K562 (cell line): ENCODE data around the gene ANKMY1. TPM values are rescaled to one million over a fixed set of nuclear protein-coding genes. Genes with fewer than 3 reads are reported as not detected.
A peak's percentile ranks its signal among the peaks of the same experiment; 100 is the strongest.

Experiments used
- ATAC-seq: fragments of 200-7000 bp; cut with Tn5 transposase; 3 replicates; pipeline ENCODE4 v1.9.1; 2020; ENCODE audit warnings: moderate library complexity
- BruUV-seq: library from RNA; stranded (reverse); fragments of 400-500 nt; replicated peaks from 2 replicates; lab custom pipeline; 2021; lab: Mats Ljungman, UMichigan
- CTCF ChIA-PET: fragments of 300-600 bp; formaldehyde crosslinking; extraction: SDS; loops from one replicate; lab custom pipeline; 2021; ENCODE audit warnings: low intra/inter-chr PET ratio; lab: Yijun Ruan, JAX
- POLR2A ChIA-PET: fragments of 300-600, 350-650 bp; sonication (Branson Sonifier 250); formaldehyde crosslinking; extraction: SDS; loops from one replicate; lab custom pipeline; 2021; ENCODE audit warnings: antibody characterized with exemption, inconsistent platforms; lab: Yijun Ruan, JAX
- DNase-seq, 4 experiments: peaks; one replicate each; pipeline versions ENCODE4 v3.0.0 to v3.0.0-alpha.2; 2011 to 2018; ENCODE audit warnings: low spot score in 3 of 4, mixed read lengths in 3 of 4; ENCODE audit errors: extremely low read depth in 1 of 4
- FAIRE-seq: peaks from 2 replicates; lab custom pipeline; 2011; peaks lifted over from hg19 to GRCh38; lab: Jason Lieb, UNC
- H2AFZ ChIP-seq: 2 replicates; pipeline ENCODE4 v1.6.0; 2011; ENCODE audit warnings: low read depth, low read length, control low read depth, inconsistent platforms
- H3K27ac ChIP-seq: fragments of 200-600 bp; 3 replicates; pipeline ENCODE4 v1.8.0; 2011; ENCODE audit warnings: low read depth, mild to moderate bottlenecking, control low read depth, inconsistent platforms, low read length, moderate library complexity, mixed read lengths; ENCODE audit errors: extremely low read depth
- H3K27me3 ChIP-seq, 2 experiments: fragments of 300-600 bp in 1 of 2; 2 replicates in 1 of 2; 3 replicates in 1 of 2; pipeline versions ENCODE4 v1.6.0 to v1.8.0; 2011; ENCODE audit warnings: inconsistent platforms in 2 of 2, low read length in 2 of 2, mild to moderate bottlenecking in 1 of 2, mixed read lengths in 1 of 2, moderate library complexity in 1 of 2; ENCODE audit not compliant: control insufficient read depth in 2 of 2, insufficient read depth in 2 of 2
- H3K36me3 ChIP-seq: fragments of 300-600 bp; 3 replicates; pipeline ENCODE4 v1.8.0; 2011; ENCODE audit warnings: mild to moderate bottlenecking, low read length, inconsistent platforms; ENCODE audit not compliant: control insufficient read depth, insufficient read depth
- H3K4me1 ChIP-seq, 2 experiments: fragments of 200-600 bp in 1 of 2; replicated peaks in 1 of 2; 2 replicates in 1 of 2; 3 replicates in 1 of 2; pipeline versions ENCODE4 v1.5.1 to v1.8.0; 2011; ENCODE audit warnings: inconsistent platforms in 2 of 2, low read length in 2 of 2, mild to moderate bottlenecking in 1 of 2, mixed read lengths in 1 of 2, moderate library complexity in 1 of 2; ENCODE audit not compliant: control insufficient read depth in 2 of 2, insufficient read depth in 2 of 2
- H3K4me2 ChIP-seq: 2 replicates; pipeline ENCODE4 v1.6.1; 2011; ENCODE audit warnings: low read length, control low read depth, inconsistent platforms, mixed read lengths; ENCODE audit not compliant: insufficient read depth
- H3K4me3 ChIP-seq: fragments of 200-600 bp; sonication (generic), shearing (Covaris generic); 2 replicates; pipeline ENCODE4 v1.5.1; 2016; ENCODE audit warnings: control low read depth, inconsistent platforms
- H3K79me2 ChIP-seq: fragments of 200-600 bp; 3 replicates; pipeline ENCODE4 v1.8.0; 2011; ENCODE audit warnings: low read length, inconsistent platforms; ENCODE audit not compliant: control insufficient read depth, insufficient read depth
- H3K9ac ChIP-seq, 2 experiments: 2 replicates each; pipeline versions ENCODE4 v1.6.0 to v1.6.1; 2011; ENCODE audit warnings: low read depth in 2 of 2, low read length in 2 of 2, control low read depth in 1 of 2, inconsistent platforms in 1 of 2, mild to moderate bottlenecking in 1 of 2, mixed read lengths in 1 of 2; ENCODE audit not compliant: insufficient read depth in 1 of 2
- H3K9me1 ChIP-seq: one replicate; pipeline ENCODE4 v1.6.0; 2011; ENCODE audit warnings: inconsistent platforms, mild to moderate bottlenecking, low read length, moderate library complexity; ENCODE audit not compliant: control insufficient read depth, insufficient read depth
- H3K9me3 ChIP-seq: replicated peaks from 2 replicates; pipeline ENCODE4 v1.5.1; 2011; ENCODE audit warnings: low read depth, low read length, inconsistent platforms; ENCODE audit not compliant: control insufficient read depth, insufficient read depth
- H4K20me1 ChIP-seq: replicated peaks from 2 replicates; pipeline ENCODE4 v1.6.1; 2011; ENCODE audit warnings: low read length, inconsistent platforms, mixed read lengths; ENCODE audit not compliant: control insufficient read depth, insufficient read depth
- ARNT ChIP-seq, 2 experiments: fragments of 450-650 bp; IDR thresholded peaks; 2 replicates each; pipeline ENCODE4 v1.6.1; 2016; ENCODE audit warnings: mild to moderate bottlenecking in 1 of 2
- BRCA1 ChIP-seq, 2 experiments: fragments of 450-650 bp in 1 of 2; sonication (generic) in 1 of 2; formaldehyde crosslinking in 1 of 2; IDR thresholded peaks; 2 replicates each; pipeline versions ENCODE4 v1.5.0 to v1.6.1; 2017 to 2020; ENCODE audit warnings: mild to moderate bottlenecking in 1 of 2, missing genetic modification reagents in 1 of 2
- CBX8 ChIP-seq: fragments of 200-600 bp; sonication (generic); IDR thresholded peaks from 2 replicates; pipeline ENCODE4 v1.6.1; 2012; ENCODE audit warnings: borderline replicate concordance, mixed run types, low read depth, mild to moderate bottlenecking, moderate library complexity, mixed read lengths, low read length, control low read depth, inconsistent platforms; ENCODE audit not compliant: poor library complexity, severe bottlenecking; ENCODE audit errors: extremely low read depth
- DACH1 ChIP-seq: fragments of 450-650 bp; IDR thresholded peaks from 2 replicates; pipeline ENCODE4 v1.6.1; 2018; ENCODE audit not compliant: partially characterized antibody
- ESRRB ChIP-seq: fragments of 250-450 bp; sonication (Bioruptor Pico); IDR thresholded peaks from 2 replicates; pipeline ENCODE4 v1.5.0; 2020; ENCODE audit warnings: mild to moderate bottlenecking, moderate library complexity, borderline replicate concordance
- NCOA6 ChIP-seq: fragments of 450-650 bp; IDR thresholded peaks from 2 replicates; pipeline ENCODE4 v1.6.1; 2017; ENCODE audit warnings: mild to moderate bottlenecking
- NONO ChIP-seq, 2 experiments: fragments of 200-400 bp in 1 of 2; fragments of 450-650 bp in 1 of 2; formaldehyde crosslinking in 1 of 2; IDR thresholded peaks; 2 replicates each; pipeline ENCODE4 v1.6.1; 2017; ENCODE audit warnings: low read depth in 2 of 2, mild to moderate bottlenecking in 2 of 2, moderate library complexity in 2 of 2, low read length in 1 of 2
- NR1H2 ChIP-seq: sonication (generic); formaldehyde crosslinking; IDR thresholded peaks from 2 replicates; pipeline ENCODE4 v1.4.0; 2020; ENCODE audit warnings: mild to moderate bottlenecking, missing genetic modification reagents
- RFX5 ChIP-seq: IDR thresholded peaks from 2 replicates; pipeline ENCODE4 v1.6.1; 2011; ENCODE audit warnings: low read depth, mild to moderate bottlenecking, improper control_type of control experiment, low read length
- SIN3A ChIP-seq, 2 experiments: fragments of 150-350 bp in 1 of 2; IDR thresholded peaks; 2 replicates each; pipeline ENCODE4 v1.6.1; 2011 to 2016; ENCODE audit warnings: borderline replicate concordance in 2 of 2, low read depth in 2 of 2, low read length in 2 of 2, mild to moderate bottlenecking in 2 of 2, moderate library complexity in 2 of 2; ENCODE audit not compliant: control insufficient read depth in 1 of 2
- SMARCA4 ChIP-seq: fragments of 450-650 bp; IDR thresholded peaks from 2 replicates; pipeline ENCODE4 v1.6.1; 2016
- XRCC5 ChIP-seq: fragments of 200-400 bp; formaldehyde crosslinking; IDR thresholded peaks from 2 replicates; pipeline ENCODE4 v1.6.1; 2017; ENCODE audit warnings: low read depth, mild to moderate bottlenecking, low read length
- ZBED1 ChIP-seq: IDR thresholded peaks from 2 replicates; pipeline ENCODE4 v1.6.1; 2014
- ZBTB1 ChIP-seq: sonication (generic); formaldehyde crosslinking; IDR thresholded peaks from 2 replicates; pipeline ENCODE4 v1.8.1; 2023; ENCODE audit warnings: missing genetic modification reagents, low read depth, mild to moderate bottlenecking, borderline replicate concordance
- ZFP30 ChIP-seq: fragments of 250-450 bp; sonication (Bioruptor Pico); IDR thresholded peaks from 2 replicates; pipeline ENCODE4 v1.8.0; 2022; ENCODE audit warnings: moderate library complexity, mild to moderate bottlenecking, inconsistent platforms, borderline replicate concordance
- ZNF444 ChIP-seq: fragments of 250-450 bp; sonication (Bioruptor Pico); IDR thresholded peaks from 2 replicates; pipeline ENCODE4 v1.4.0; 2020; ENCODE audit warnings: mild to moderate bottlenecking, moderate library complexity
- whole genome bisulfite sequencing: fragments of 100-300 bp; shearing (Covaris generic); methylation state at CpG from one replicate; pipeline ENCODE4 v1.1.6; 2016; ENCODE audit warnings: low coverage, mixed read lengths; ENCODE audit not compliant: insufficient coverage; ENCODE audit errors: missing lambda C conversion rate; 5-methylcytosine and 5-hydroxymethylcytosine counted together
- in situ Hi-C: fragments of 300-500 bp; cut with MboI; formaldehyde crosslinking; loops from 4 replicates; pipeline ENCODE4 v1.15.0; 2018; ENCODE audit warnings: inconsistent platforms, mixed read lengths
- intact Hi-C: fragments of 100-400 bp; cut with micrococcal nuclease; formaldehyde crosslinking; loops from 2 replicates; pipeline ENCODE4 v1.14.2; 2022
- polyA plus RNA-seq, 8 experiments: library from polyadenylated mRNA; depleted of rRNA in 4 of 8; stranded (reverse) in 5 of 8; unstranded in 3 of 8; fragments of >200 nt; fragmentation: Nextera tagmentation in 2 of 8; fragmentation: Illumina TruSeq in 1 of 8; extraction: Ambion mirVana in 2 of 8; extraction: Trizol in 1 of 8; gene quantifications; 2 replicates each; pipeline versions ENCODE4 v1.2.1 to v1.2.3, GENCODE V29; 2011 to 2014; ENCODE audit warnings: inconsistent platforms in 1 of 8, missing spikeins in 1 of 8
- total RNA-seq, 7 experiments: library from RNA; depleted of rRNA in 6 of 7; stranded (reverse); fragments of >200 nt in 6 of 7; fragmentation: Illumina TruSeq in 2 of 7; extraction: Trizol in 2 of 7; gene quantifications; 2 replicates each; pipeline versions ENCODE4 v1.2.1 to v1.2.3, GENCODE V29; 2011 to 2021; ENCODE audit warnings: low replicate concordance in 1 of 7
- TF ChIP-seq, protein P1 (sequence below): sonication (generic); formaldehyde crosslinking; IDR thresholded peaks from 2 replicates; pipeline ENCODE4 v1.8.0; 2022; ENCODE audit warnings: mild to moderate bottlenecking, missing genetic modification reagents
- TF ChIP-seq, protein P2 (sequence below): sonication (generic); formaldehyde crosslinking; IDR thresholded peaks from 2 replicates; pipeline ENCODE4 v1.8.0; 2022; ENCODE audit warnings: mild to moderate bottlenecking, low read depth, missing genetic modification reagents
- TF ChIP-seq, protein P3 (sequence below): IDR thresholded peaks from 2 replicates; pipeline ENCODE4 v1.6.1; 2016; ENCODE audit warnings: missing genetic modification characterization, missing compliant biosample characterization

The ANKMY1 gene
- total and polyA plus RNA-seq, 9 of the 15 experiments (the other 6 are each of a cell fraction or from before 2014, with no cell fraction given) = 0.75 to 15.1 (median 11.7) TPM

DNA sequence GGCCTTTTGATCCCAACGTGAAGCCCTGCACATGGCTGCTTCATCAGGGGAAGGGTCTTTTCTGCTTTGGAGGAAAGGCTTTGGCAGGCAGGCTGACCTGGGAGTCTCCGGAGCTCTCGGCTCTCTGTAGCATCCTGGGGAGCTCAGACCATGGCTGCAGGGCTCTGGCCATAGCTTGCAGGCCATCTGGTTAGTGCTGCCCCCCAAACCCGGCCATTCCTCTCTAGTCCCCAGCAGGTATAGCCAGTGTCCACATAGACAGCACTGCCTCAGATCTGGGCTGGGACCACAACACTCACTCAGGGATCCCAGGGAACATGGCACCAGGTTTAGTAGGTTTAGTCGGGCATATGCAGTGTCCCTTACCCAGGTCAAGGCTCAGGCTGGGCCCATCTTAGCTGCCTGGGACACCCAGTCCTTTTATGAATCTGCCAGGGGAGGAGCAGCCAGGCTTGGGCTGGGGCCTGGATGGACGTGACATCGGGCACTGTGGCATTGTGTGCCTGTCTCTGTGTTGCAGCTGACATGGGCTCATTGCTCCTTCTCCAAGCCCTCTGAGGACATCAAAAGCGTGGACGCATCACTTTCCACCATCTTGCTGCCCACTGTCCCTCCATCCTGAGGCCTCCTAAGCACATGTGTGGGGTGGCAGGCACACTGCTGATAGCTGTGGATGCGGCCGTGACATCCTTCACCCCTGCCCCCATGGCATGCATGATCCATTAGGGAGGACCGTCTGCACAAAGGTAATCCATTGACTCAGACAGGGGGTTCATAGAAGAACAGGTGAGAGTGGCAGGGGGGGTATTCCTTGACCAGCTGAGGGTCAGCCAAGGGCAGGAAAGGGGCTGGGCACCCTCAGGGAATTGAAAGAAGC is 48.3 kb upstream of the ANKMY1 start:
- H4K20me1 ChIP-seq = no peaks in the 10 kb centered on the region
- ATAC-seq (no peak), FAIRE-seq (no peak), DNase-seq (no peak)
- no peak overlapping the region for H3K4me3 ChIP-seq
- no peaks in the 10 kb centered on the region for H3K9me3 ChIP-seq
- H3K27ac ChIP-seq = no peak overlapping the region
- no peak overlapping the region for H2AFZ ChIP-seq
- POLR2A ChIA-PET = no interaction called here
- intact Hi-C loops = no loop called here
- H3K27me3 ChIP-seq = no peaks in the 10 kb centered on the region
- H3K4me1 ChIP-seq = peaks cover 4 to 29% of the 10 kb centered on the region in 2 experiments; a peak in 3 of 5 replicates
- H3K9ac ChIP-seq = peak overlapping the region in 1 of 2 experiments; percentile 17; a peak in 1 of 4 replicates
- in situ Hi-C loops = no loop called here
- BruUV-seq = no TSS peak
- H3K36me3 ChIP-seq = no peaks in the 10 kb centered on the region
- H3K9me1 ChIP-seq = no peaks in the 10 kb centered on the region
- CTCF ChIA-PET = no interaction called here
- H3K4me2 ChIP-seq = no peak overlapping the region
- no peaks in the 10 kb centered on the region for H3K79me2 ChIP-seq
- 60% methylated on average over 10 of the region's 12 CpGs for WGBS
- TF ChIP-seq DACH1 = no peak
- no peak for TF ChIP-seq NONO (IDR thresholded peaks at IDR 0.05; ENCODE audit: low read depth in 2 of 2, low read length in 1 of 2)
- TF ChIP-seq ZBTB1 = no peak
- TF ChIP-seq CBX8 = no peak
- no peak for TF ChIP-seq ZFP30 (CRISPR knock-in tag)
- no peak for TF ChIP-seq SMARCA4
- TF ChIP-seq ZNF444 = no peak
- TF ChIP-seq XRCC5 = no peak
- no peak for TF ChIP-seq ESRRB
- TF ChIP-seq, protein P1, sequence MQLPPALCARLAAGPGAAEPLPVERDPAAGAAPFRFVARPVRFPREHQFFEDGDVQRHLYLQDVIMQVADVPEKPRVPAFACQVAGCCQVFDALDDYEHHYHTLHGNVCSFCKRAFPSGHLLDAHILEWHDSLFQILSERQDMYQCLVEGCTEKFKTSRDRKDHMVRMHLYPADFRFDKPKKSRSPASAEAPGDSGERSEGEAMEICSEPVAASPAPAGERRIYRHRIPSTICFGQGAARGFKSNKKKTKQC (CRISPR knock-in tag) = no peak
- TF ChIP-seq ARNT (IDR thresholded peaks at IDR 0.05) = no peak
- no peak for TF ChIP-seq SIN3A (IDR thresholded peaks at IDR 0.05; ENCODE audit: borderline replicate concordance in 2 of 2, control insufficient read depth in 1 of 2, low read depth in 2 of 2, low read length in 2 of 2)
- TF ChIP-seq, protein P2, sequence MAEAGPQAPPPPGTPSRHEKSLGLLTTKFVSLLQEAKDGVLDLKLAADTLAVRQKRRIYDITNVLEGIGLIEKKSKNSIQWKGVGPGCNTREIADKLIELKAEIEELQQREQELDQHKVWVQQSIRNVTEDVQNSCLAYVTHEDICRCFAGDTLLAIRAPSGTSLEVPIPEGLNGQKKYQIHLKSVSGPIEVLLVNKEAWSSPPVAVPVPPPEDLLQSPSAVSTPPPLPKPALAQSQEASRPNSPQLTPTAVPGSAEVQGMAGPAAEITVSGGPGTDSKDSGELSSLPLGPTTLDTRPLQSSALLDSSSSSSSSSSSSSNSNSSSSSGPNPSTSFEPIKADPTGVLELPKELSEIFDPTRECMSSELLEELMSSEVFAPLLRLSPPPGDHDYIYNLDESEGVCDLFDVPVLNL (CRISPR knock-in tag) = no peak
- TF ChIP-seq RFX5 = no peak
- no peak for TF ChIP-seq ZBED1
- TF ChIP-seq NR1H2 (CRISPR knock-in tag) = no peak
- no peak for TF ChIP-seq NCOA6
- TF ChIP-seq BRCA1 (IDR thresholded peaks at IDR 0.05) = no peak
- TF ChIP-seq BRCA1 (CRISPR knock-in tag; IDR thresholded peaks at IDR 0.05) = no peak
- TF ChIP-seq, protein P3, sequence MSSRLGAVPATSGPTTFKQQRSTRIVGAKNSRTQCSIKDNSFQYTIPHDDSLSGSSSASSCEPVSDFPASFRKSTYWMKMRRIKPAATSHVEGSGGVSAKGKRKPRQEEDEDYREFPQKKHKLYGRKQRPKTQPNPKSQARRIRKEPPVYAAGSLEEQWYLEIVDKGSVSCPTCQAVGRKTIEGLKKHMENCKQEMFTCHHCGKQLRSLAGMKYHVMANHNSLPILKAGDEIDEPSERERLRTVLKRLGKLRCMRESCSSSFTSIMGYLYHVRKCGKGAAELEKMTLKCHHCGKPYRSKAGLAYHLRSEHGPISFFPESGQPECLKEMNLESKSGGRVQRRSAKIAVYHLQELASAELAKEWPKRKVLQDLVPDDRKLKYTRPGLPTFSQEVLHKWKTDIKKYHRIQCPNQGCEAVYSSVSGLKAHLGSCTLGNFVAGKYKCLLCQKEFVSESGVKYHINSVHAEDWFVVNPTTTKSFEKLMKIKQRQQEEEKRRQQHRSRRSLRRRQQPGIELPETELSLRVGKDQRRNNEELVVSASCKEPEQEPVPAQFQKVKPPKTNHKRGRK (tag) = no peak
